DND-41 (cell line): ENCODE results near the gene PLEKHM1.

Experiments
- ATAC-seq: fragments of 200-7000 bp; cut with Tn5 transposase; 3 replicates; pipeline ENCODE4 v1.9.1; 2021; ENCODE audit warnings: low read depth; ENCODE audit not compliant: insufficient read depth
- DNase-seq: peaks from one replicate; pipeline ENCODE4 v3.0.0-alpha.2; 2020
- H2AFZ ChIP-seq: 2 replicates; pipeline ENCODE4 v1.6.0; 2012; ENCODE audit warnings: low read depth, low read length
- H3K27ac ChIP-seq: 2 replicates; pipeline ENCODE4 v1.5.1; 2012; ENCODE audit warnings: low read length, inconsistent platforms
- H3K27me3 ChIP-seq: fragments of 200-600 bp; sonication (generic); 2 replicates; pipeline ENCODE4 v1.6.0; 2012; ENCODE audit warnings: low read length, mild to moderate bottlenecking, inconsistent platforms; ENCODE audit not compliant: insufficient read depth, poor library complexity
- H3K36me3 ChIP-seq: 2 replicates; pipeline ENCODE4 v1.5.1; 2012; ENCODE audit warnings: low read length, inconsistent platforms; ENCODE audit not compliant: insufficient read depth
- H3K4me1 ChIP-seq: 2 replicates; pipeline ENCODE4 v1.5.1; 2012; ENCODE audit warnings: mild to moderate bottlenecking, low read length; ENCODE audit not compliant: insufficient read depth
- H3K4me2 ChIP-seq: 2 replicates; pipeline ENCODE4 v1.6.0; 2012; ENCODE audit warnings: mild to moderate bottlenecking, moderate library complexity, low read length, inconsistent platforms; ENCODE audit not compliant: insufficient read depth
- H3K4me3 ChIP-seq, 2 experiments: fragments of 200-600 bp in 1 of 2; shearing (Covaris generic) in 1 of 2; 2 replicates each; pipeline ENCODE4 v1.5.1; 2012 to 2016; ENCODE audit warnings: inconsistent platforms in 2 of 2, low read length in 2 of 2, mild to moderate bottlenecking in 2 of 2, low read depth in 1 of 2, moderate library complexity in 1 of 2
- H3K79me2 ChIP-seq: 2 replicates; pipeline ENCODE4 v1.6.0; 2012; ENCODE audit warnings: low read length, inconsistent platforms; ENCODE audit not compliant: insufficient read depth
- H3K9ac ChIP-seq: 2 replicates; pipeline ENCODE4 v1.6.0; 2012; ENCODE audit warnings: low read depth, mild to moderate bottlenecking, inconsistent platforms, low read length, moderate library complexity
- H3K9me3 ChIP-seq: 2 replicates; pipeline ENCODE4 v1.5.1; 2012; ENCODE audit warnings: low read length, moderate library complexity, mild to moderate bottlenecking, inconsistent platforms; ENCODE audit not compliant: insufficient read depth, severe bottlenecking
- H4K20me1 ChIP-seq: 2 replicates; pipeline ENCODE4 v1.6.0; 2012; ENCODE audit warnings: low read length; ENCODE audit not compliant: insufficient read depth
- CTCF ChIP-seq: IDR thresholded peaks from 2 replicates; pipeline ENCODE4 v1.5.1; 2012; ENCODE audit warnings: borderline replicate concordance, low read length, moderate library complexity, mild to moderate bottlenecking; ENCODE audit not compliant: poor library complexity, severe bottlenecking; ENCODE audit errors: extremely low read depth
- EZH2 ChIP-seq: IDR thresholded peaks from 3 replicates; pipeline ENCODE4 v1.6.1; 2012; ENCODE audit warnings: borderline replicate concordance, low read depth, mild to moderate bottlenecking, moderate library complexity, low read length, inconsistent platforms; ENCODE audit not compliant: severe bottlenecking

PLEKHM1 gene

GRCh38 chr17:45425984-45426413 lies 64.5 kb downstream of the PLEKHM1 start:
- DNase-seq (no peak), ATAC-seq (no peak)
- no peaks in the 10 kb centered on the region for H3K79me2 ChIP-seq
- H2AFZ ChIP-seq = no peak overlapping the region
- no peaks in the 10 kb centered on the region for H4K20me1 ChIP-seq
- H3K36me3 ChIP-seq = no peaks in the 10 kb centered on the region
- no peak overlapping the region for H3K9ac ChIP-seq
- TF ChIP-seq CTCF (no peak), EZH2 (no peak)
- H3K4me2 ChIP-seq = no peak overlapping the region
- H3K4me1 ChIP-seq = no peaks in the 10 kb centered on the region; the same call in 1 of the 2 replicates
- H3K4me3 ChIP-seq = no peak overlapping the region
- no peak overlapping the region for H3K27ac ChIP-seq
- no peaks in the 10 kb centered on the region for H3K9me3 ChIP-seq
- no peaks in the 10 kb centered on the region for H3K27me3 ChIP-seq

GRCh38 chr17:45425125-45425983 lies 65.2 kb downstream of the PLEKHM1 start:
- no peaks in the 10 kb centered on the region for H3K36me3 ChIP-seq
- TF ChIP-seq CTCF (peak; percentile 30), EZH2 (no peak)
- H3K9me3 ChIP-seq = no peaks in the 10 kb centered on the region
- ATAC-seq = no peak
- H3K4me1 ChIP-seq = no peaks in the 10 kb centered on the region; the same call in 1 of the 2 replicates
- H3K27ac ChIP-seq = no peak overlapping the region
- no peak overlapping the region for H2AFZ ChIP-seq
- H3K79me2 ChIP-seq = no peaks in the 10 kb centered on the region
- H3K4me2 ChIP-seq = no peak overlapping the region
- no peaks in the 10 kb centered on the region for H3K27me3 ChIP-seq
- no peak for DNase-seq
- no peak overlapping the region for H3K9ac ChIP-seq
- H3K4me3 ChIP-seq = no peak overlapping the region
- H4K20me1 ChIP-seq = no peaks in the 10 kb centered on the region

- ATAC-seq = no peak
- no peak overlapping the region for H3K27ac ChIP-seq
- no peak for DNase-seq
- H3K9me3 ChIP-seq = no peaks in the 10 kb centered on the region
- no peaks in the 10 kb centered on the region for H4K20me1 ChIP-seq
- no peaks in the 10 kb centered on the region for H3K79me2 ChIP-seq
- no peak overlapping the region for H2AFZ ChIP-seq
- H3K4me2 ChIP-seq = no peak overlapping the region
- no peak overlapping the region for H3K4me3 ChIP-seq
- no peaks in the 10 kb centered on the region for H3K27me3 ChIP-seq
- H3K9ac ChIP-seq = no peak overlapping the region
- no peaks in the 10 kb centered on the region for H3K36me3 ChIP-seq
- H3K4me1 ChIP-seq = no peaks in the 10 kb centered on the region; the same call in 1 of the 2 replicates
- no peak for TF ChIP-seq CTCF
- TF ChIP-seq EZH2 = no peak
Measured at GRCh38 chr17:45424769-45425124, 65.8 kb downstream of the PLEKHM1 start.
